Forelimb muscle (tissue), 1 donor: ENCODE measurements around the gene APBB1IP. TPM values are rescaled to one million over a fixed set of nuclear protein-coding genes. Genes with fewer than 3 reads are reported as not detected.
"Not testable (repeated sequence)": the region's sequence is repeated elsewhere in the genome, so short reads cannot be mapped to it uniquely, and the experiment has no call there.

Experiments
- DNase-seq: peaks from one replicate; pipeline ENCODE4 v3.0.0-alpha.2; 2013; ENCODE audit warnings: low read depth
- polyA plus RNA-seq: library from polyadenylated mRNA; unstranded; fragments of 120-200 nt; gene quantifications from one replicate; pipeline ENCODE4 v1.2.1, GENCODE V29; 2013; ENCODE audit not compliant: insufficient read length

Gene APBB1IP, protein sequence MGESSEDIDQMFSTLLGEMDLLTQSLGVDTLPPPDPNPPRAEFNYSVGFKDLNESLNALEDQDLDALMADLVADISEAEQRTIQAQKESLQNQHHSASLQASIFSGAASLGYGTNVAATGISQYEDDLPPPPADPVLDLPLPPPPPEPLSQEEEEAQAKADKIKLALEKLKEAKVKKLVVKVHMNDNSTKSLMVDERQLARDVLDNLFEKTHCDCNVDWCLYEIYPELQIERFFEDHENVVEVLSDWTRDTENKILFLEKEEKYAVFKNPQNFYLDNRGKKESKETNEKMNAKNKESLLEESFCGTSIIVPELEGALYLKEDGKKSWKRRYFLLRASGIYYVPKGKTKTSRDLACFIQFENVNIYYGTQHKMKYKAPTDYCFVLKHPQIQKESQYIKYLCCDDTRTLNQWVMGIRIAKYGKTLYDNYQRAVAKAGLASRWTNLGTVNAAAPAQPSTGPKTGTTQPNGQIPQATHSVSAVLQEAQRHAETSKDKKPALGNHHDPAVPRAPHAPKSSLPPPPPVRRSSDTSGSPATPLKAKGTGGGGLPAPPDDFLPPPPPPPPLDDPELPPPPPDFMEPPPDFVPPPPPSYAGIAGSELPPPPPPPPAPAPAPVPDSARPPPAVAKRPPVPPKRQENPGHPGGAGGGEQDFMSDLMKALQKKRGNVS
- 1.6 TPM for polyA plus RNA-seq

DNA sequence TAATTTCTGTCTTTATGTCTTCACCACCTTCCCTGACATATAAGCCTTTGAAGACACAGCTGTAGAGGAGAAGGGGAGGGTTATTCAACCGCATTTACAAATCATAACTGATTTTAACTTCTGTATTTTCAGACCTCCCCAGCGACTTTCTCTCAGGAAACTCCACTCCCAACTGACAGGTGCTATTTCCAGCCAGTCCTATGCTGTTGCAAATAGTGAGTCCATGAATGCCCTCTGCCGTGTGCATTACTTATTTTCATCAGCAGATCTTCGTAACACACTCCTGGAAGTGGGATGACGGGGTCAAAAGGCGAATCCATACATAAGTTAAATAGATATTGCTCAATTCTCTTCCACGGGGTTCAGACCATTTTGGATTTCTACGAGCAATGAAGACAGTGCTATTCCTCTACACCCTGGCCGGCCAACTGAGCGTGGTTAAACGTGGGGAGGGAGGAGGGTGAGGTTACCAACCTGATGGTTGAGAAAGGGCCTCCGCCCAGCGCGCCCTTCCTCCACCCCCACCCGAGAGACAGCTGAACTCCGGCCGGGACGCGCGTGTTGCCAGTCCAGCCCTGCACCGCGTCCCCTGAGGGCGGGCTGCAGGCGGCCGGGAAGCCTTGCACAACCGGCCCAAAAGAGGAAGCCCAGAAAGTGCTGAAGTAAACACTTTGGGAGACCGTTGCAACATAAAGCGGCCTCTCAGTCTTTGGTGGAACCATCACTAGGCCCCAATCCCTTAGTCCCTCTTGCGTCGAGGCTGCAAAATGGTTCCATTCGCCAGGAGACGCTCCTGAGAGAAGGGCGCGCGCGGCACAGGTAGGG lies at the start of gene APBB1IP:
APBB1IP (plus strand) TSS at position 705 of the 825 bp plus-strand sequence. CDS start 53,986 bp downstream, outside the sequence.
- no peak for DNase-seq

GRCh38 chr10:26389533-26389932 lies 48.6 kb upstream of the APBB1IP start:
- no peak for DNase-seq

DNA sequence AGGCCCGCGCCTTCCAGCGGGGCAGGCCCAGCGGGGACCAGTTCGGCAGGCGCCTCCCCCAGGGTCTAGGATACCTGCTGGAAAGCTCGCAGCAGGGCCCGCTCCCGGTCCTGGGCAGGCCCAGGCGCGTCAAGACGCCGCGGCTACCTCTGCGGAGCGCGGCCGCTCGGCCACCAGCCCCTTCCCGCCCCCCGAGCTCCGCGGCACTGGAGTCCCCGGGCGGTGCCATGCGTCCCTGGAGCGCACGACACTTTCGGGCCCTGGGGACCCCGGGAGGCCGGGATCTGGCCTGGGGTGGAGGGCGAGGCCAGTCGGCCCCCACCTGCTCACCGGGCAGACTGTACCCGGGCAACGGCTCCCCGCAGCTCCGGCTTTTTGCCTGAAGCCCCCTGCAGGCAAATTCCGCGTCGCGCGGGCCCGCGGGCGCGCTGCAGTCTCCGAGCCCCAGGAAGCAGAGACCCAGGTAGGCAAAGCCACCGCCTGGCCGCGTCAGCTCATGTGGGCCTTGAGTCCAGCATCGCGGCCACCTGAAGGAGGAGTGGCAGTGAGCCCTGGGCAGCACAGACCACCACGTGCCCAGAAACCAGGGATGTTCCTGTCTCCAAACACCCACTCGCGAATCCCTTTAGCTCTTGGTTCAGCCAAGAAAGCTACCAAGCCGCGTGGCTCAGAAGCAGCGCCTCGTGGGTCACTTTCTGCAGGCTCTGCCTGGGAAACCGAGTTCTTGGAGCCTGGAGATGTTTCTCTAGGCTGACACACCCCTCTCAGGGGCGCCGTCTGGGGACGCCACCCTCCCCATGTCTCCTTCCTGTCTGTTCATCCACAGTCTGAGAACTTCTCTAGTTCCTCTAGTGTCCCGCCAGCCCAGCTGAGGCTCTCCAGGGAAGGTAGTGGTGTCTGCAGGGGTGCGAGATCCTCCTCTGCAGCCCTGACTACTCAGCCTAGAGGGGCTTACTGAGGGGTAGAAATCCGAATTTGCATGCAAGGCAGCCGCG lies 46.1 kb upstream of the APBB1IP start:
- no peak for DNase-seq

DNA sequence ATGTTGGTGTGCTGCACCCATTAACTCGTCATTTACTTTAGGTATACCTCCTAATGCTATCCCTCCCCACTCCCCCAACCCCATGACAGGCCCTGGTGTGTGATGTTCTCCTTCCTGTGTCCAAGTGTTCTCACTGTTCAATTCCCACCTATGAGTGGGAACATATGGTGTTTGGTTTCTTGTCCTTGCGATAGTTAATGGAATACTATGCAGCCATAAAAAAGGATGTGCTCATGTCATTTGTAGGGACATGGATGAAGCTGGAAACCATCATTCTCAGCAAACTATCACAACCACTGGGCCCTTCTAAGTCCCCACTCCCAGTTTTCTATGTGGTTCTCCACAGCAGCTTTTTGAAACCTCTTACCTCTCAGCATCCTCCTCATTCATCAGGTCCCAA lies 39.8 kb upstream of the APBB1IP start:
- DNase-seq: not testable (repeated sequence)

DNA sequence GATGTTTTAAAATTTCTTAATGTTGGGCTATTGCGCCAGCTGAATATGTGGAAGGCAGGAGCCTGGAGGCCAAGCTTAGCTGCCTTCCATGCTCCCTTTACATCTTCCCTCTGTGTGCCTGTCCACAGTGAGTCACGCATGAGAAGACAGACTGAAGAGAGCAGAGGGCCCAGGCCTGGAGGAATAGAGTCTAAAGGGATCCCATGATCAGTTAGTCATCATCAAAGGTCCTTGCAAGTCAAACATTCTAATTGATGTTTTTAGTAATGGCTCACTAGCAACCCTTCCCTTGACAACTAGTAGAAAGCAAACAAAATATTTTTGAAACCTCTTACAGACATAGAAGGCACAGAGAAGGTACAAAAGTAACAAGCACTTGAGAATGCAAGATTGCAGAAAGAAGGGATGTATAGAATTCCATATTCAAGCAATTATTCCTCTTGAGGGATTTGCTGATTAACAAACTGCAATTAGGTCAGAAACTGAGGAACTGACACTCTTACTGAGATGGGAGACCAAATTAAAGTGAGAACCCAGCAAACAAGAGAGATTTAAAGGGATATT lies 30.7 kb upstream of the APBB1IP start:
- DNase-seq: no peak

- DNase-seq: no peak
Observed at GRCh38 chr10:26408858-26409494, 29.2 kb upstream of the APBB1IP start.

DNA sequence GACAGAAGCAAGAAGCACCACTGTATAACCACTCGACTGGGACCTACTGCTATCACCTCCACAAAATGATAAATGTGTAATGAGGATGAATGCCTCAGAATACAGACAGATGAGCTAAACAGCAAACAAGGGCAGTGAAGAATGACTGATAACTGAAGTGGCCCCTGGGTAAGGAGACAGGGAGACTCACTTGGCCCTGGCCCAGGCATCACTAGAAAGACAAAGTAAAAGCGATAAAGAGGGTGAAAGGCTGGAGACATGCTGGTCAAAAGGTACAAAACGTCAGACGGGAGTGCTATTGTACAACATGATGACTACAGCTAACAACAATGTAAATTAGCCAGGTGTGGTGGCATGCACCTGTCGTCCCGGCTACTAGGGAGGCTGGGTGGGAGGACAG lies 27.8 kb upstream of the APBB1IP start:
- DNase-seq: no peak

GRCh38 chr10:26412932-26413331 lies 25.2 kb upstream of the APBB1IP start:
- DNase-seq: no peak

GRCh38 chr10:26413375-26413774 lies 24.8 kb upstream of the APBB1IP start:
- DNase-seq: no peak

- DNase-seq: no peak
Observed at GRCh38 chr10:26417136-26417535, 21.0 kb upstream of the APBB1IP start.

GRCh38 chr10:26422977-26423376 lies 15.2 kb upstream of the APBB1IP start:
- DNase-seq: no peak

- DNase-seq: no peak
Observed at GRCh38 chr10:26423722-26424121, 14.4 kb upstream of the APBB1IP start.

GRCh38 chr10:26430641-26431163 lies 7.4 kb upstream of the APBB1IP start:
- no peak for DNase-seq

GRCh38 chr10:26432938-26433337 lies 5.2 kb upstream of the APBB1IP start:
- no peak for DNase-seq

GRCh38 chr10:26435852-26436251 lies 2.3 kb upstream of the APBB1IP start:
- DNase-seq: no peak

DNA sequence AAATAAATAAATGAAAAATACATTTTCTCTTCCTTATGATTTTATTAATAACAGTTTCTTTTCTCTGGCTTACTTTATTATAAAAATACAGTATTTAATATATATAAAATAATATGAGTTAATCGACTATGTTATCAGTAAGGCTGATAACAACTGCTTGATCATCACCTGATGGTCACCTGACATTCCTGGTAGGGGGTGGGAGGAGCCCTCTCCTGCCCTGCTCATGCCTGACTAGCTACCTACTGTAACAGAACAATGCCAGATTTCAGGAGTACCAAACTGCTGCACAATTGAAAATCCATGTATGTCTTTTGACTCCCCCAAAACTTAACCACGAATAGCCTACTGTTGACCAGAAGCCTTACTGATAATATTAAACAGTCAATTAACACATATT lies 1.3 kb upstream of the APBB1IP start:
- DNase-seq: no peak

DNA sequence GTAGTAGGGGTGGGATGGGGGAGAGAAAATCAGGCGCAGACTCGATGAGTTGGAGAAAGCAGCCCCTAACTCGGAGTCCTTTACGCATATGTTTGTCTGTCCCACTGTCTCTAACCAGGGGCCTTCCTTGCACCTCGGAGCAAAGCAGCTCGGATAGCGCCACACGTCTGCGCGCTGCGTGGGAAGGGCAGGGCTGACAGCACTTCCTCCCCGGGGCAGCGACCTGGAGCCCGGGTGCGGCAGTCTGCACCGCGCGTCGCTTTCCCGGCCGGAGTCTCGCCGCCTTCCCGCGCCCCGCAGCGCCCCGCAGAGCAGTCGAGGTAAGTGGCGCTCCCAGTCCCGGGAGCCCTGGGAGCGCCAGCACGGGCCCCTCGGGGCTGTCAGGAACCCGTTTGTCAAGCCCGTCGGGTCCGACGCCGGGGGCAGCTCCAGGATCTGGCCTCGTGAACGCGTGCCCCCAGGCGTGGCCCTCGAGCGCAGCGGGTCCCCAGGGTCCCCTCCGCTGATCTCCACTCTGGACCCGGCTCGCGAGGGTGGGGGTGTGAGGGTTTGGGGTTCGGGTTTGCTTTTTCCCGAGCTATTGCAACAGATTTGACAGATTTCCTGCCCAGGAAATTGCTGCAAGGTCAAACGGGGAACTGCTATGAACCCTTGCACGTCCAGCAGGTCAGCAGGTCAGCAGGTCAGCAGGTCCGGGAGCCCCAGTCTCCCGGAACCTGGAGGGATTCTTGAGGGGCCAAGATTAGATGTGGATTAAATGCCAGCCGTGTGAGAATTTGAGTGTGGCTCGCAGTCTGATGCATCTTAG lies 597 bp downstream of the APBB1IP start:
- DNase-seq: no peak

DNA sequence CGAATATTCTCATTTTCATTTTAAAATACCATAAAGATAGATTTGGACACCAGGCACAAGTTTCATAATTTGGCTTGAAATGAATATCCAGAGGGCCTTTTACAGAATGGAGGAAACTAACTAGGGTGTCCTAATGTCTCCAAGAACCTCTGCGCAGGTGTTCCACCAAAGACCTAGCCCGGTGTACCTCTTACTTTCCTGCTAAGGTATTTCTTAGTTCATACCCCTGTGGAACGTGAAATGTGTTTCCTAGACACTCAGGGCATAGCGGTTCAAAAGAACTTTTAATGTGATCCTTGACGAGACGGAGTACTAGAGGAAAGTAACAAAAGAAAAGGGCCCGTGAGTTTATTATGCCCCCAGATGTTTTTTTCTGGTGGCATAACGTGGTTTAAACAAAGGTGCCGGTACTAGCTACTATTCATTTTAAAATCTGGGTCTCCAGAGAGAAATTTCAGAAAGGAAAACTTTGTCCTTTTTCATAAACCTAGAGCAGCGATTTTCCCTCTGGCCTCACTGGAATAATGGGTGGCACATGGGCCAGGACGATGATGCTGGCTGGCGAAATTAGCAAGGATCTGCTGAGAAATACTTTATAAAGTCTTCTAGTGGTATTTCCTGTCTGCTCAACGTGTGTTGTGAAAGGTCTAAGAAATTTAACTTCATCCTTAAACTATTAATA lies 1.4 kb downstream of the APBB1IP start:
- no peak for DNase-seq

- DNase-seq: no peak
Observed at GRCh38 chr10:26440088-26440470, 1.9 kb downstream of the APBB1IP start.
